Activated CD8-positive, alpha-beta memory T cell treated with anti-CD3 and anti-CD28 coated beads for 1 hour (primary cell): ENCODE data around the gene DTYMK.
A peak's percentile ranks its signal among the peaks of the same experiment; 100 is the strongest.

ENCODE experiments used
- DNase-seq, 2 donors: peaks; one replicate each; pipeline ENCODE4 v3.0.0-alpha.2; 2020; ENCODE audit warnings: low read depth in 1 of 2; ENCODE audit errors: extremely low read depth in 1 of 2

Gene DTYMK

GRCh38 chr2:241649927-241650326 is 36.7 kb downstream of the DTYMK start:
- no peak for DNase-seq

- no peak for DNase-seq
These were observed 37.2 kb downstream of the DTYMK start for GRCh38 chr2:241649404-241649803.

- DNase-seq = no peak
These were observed 38.2 kb downstream of the DTYMK start for GRCh38 chr2:241648453-241648852.

- no peak for DNase-seq
These were observed 40.5 kb downstream of the DTYMK start for GRCh38 chr2:241645915-241646645.

- DNase-seq = no peak
These were observed 41.3 kb downstream of the DTYMK start for GRCh38 chr2:241645056-241645914.

- no peak for DNase-seq
These were observed 45.0 kb downstream of the DTYMK start for GRCh38 chr2:241641631-241642030.

GRCh38 chr2:241640165-241640795 is 46.3 kb downstream of the DTYMK start:
- DNase-seq = no peak

GRCh38 chr2:241639385-241639784 is 47.2 kb downstream of the DTYMK start:
- DNase-seq = no peak

- DNase-seq = no peak
These were observed 47.7 kb downstream of the DTYMK start for GRCh38 chr2:241638940-241639339.

GRCh38 chr2:241637795-241638660 is 48.6 kb downstream of the DTYMK start:
- DNase-seq = no peak

GRCh38 chr2:241637018-241637794 is 49.4 kb downstream of the DTYMK start, which contains the start of the genes ATG4B and THAP4:
Gene ATG4B, plus strand, starts transcription at chr2:241637693. Its CDS starts 22 bp downstream, at chr2:241637715.
Gene THAP4, minus strand, starts transcription at chr2:241637158. Its CDS starts 141 bp downstream, at chr2:241637017.
- DNase-seq = peak; percentile 28 to 64

GRCh38 chr2:241636182-241637017 is 50.2 kb downstream of the DTYMK start:
- peak in 1 of 2 donors; percentile 20 for DNase-seq

- no peak for DNase-seq
These were observed 50.9 kb downstream of the DTYMK start for GRCh38 chr2:241635756-241636155.

- DNase-seq = no peak
These were observed 53.1 kb downstream of the DTYMK start for GRCh38 chr2:241633561-241633960.

- DNase-seq = no peak
These were observed 53.9 kb downstream of the DTYMK start for GRCh38 chr2:241632478-241633325.

GRCh38 chr2:241629762-241630435 is 56.7 kb downstream of the DTYMK start:
- DNase-seq = no peak

GRCh38 chr2:241627675-241628074 is 58.9 kb downstream of the DTYMK start:
- DNase-seq = no peak
